GM12872 (cell line): ENCODE results near the gene FAM149A.

Experiments used
- CTCF ChIP-seq: IDR thresholded peaks from 3 replicates; pipeline ENCODE4 v1.5.1; 2011; ENCODE audit warnings: low read depth, mild to moderate bottlenecking, low read length, moderate library complexity; ENCODE audit not compliant: insufficient read depth

The FAM149A gene

GRCh38 chr4:186148336-186148975 lies 44.0 kb downstream of the FAM149A start:
- TF ChIP-seq CTCF, result no peak

GRCh38 chr4:186149872-186150271 lies 45.4 kb downstream of the FAM149A start:
- peak; percentile 94 for TF ChIP-seq CTCF

DNA sequence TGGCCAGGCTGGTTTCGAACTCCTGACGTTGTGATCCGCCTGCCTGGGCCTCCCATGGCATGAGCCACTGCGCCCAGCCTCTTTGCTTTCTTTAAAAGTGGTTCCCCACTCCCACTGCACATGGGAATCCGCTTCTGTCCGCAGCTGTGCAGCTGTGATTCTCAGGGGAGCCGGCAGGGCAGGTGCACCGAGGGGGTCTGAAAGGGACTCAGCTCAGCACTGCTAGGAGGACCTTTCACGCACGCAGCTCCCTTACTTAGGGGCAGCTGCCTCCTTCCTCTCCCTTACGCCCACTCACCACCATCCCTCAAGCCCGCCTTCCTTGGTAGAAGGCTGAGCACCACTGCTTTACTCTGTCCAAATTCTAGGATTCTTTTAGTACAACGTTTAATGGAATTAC lies 46.4 kb downstream of the FAM149A start:
- TF ChIP-seq CTCF, result no peak

- no peak for TF ChIP-seq CTCF
These were observed 47.0 kb downstream of the FAM149A start for GRCh38 chr4:186151499-186151898.

- TF ChIP-seq CTCF, result no peak
These were observed 53.7 kb downstream of the FAM149A start for GRCh38 chr4:186158021-186158813.

DNA sequence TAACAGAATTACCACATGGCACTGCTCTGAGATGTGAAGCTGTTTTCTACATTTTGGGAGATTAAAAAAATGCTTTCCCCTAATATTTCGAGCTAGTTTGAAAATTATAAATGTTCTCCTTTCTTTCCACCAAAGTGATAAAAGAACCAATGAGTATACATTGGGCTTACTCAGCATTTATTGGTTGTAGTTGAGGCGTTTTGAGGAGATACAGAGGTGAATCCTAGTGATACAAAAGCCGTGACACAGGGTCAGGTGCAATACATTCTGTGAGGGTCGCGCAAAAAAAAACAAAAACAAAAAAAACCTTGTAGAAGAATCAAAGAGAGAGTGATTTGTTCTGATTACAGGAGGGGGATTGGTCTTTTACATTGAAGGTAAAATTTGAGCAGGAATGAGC lies 54.5 kb downstream of the FAM149A start:
- no peak for TF ChIP-seq CTCF

GRCh38 chr4:186159613-186160012 lies 55.1 kb downstream of the FAM149A start:
- no peak for TF ChIP-seq CTCF
